NCI-H524 (cell line): Measurements from ENCODE around the gene CDK14.
"Not testable (repeated sequence)": the region's sequence is repeated elsewhere in the genome, so short reads cannot be mapped to it uniquely, and the experiment has no call there.

Experiments
- DNase-seq, 2 experiments: peaks; one replicate each; lab custom pipeline; 2025; lab: John Stamatoyannopoulos, UW

The CDK14 gene

DNA sequence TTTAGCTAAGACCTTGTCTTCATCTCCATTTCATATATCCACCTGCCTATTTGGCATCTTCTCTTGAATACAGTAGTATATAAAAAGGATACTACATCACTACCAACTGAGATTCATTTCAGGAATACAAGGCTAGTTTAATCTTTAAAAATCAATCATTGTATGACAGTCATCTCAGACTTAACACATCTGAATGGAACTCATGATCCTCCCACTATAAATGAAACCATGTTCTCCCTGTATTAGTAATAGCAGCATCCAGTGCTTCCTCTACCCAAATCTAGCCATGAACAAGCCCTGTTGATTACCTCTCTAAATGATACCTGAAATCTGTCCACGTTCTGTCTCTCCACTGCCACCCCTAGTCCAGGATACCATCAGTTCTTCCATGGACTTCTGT is 196.2 kb downstream of the CDK14 start:
- DNase-seq, result no peak

DNA sequence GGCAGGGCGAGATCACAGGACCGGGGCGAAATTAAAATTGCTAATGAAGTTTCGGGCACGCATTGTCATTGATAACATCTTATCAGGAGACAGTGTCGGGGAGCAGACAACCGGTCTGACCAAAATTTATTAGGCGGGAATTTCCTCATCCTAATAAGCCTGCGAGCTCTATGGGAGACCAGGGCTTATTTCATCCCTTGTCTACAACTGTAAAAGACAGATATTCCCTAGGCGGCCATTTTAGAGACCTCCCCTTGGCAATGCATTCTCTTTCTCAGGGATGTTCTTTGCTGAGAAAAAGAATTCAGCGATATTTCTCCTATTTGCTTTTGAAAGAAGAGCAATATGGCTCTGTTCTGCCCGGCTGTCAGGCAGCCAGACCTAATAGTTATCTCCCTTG is 198.1 kb downstream of the CDK14 start:
- DNase-seq, result not testable (repeated sequence)

DNA sequence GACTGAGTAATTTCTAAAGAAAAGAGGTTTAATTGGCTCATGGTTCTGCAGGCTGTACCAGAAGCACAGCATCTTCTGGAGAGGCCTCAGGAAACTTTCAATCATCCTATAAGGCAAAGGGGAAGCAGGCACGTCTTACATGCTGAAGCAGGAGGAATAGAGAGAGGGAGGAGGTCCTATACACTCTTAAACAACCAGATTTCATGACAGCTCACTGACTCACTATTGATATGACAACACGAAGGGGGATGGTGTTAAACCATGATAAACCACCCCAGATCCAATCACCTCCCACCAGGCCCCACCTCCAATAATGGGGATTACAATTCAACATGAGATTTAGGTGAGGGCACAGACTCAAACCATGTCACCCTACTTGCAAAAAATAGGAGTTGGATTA is 201.5 kb downstream of the CDK14 start:
- no peak for DNase-seq

DNA sequence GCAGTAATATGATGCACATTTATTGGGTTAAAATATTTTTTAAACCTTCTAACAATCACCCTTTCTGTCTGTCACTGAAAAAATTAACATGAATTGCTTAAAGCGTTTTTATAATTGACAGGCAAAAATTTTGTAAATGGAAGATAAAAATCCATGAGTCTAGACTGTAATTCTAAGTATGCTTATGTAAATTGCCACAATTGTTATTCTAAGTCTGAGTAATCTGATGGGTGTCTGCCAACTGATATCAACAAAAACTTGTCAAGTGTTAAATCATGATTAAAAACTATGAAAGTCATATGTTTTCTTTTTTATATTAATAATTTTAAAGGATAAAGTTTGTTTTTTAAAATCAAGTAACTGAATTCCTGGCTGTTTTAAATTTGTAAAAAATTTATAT is 208.2 kb downstream of the CDK14 start:
- no peak for DNase-seq

DNA sequence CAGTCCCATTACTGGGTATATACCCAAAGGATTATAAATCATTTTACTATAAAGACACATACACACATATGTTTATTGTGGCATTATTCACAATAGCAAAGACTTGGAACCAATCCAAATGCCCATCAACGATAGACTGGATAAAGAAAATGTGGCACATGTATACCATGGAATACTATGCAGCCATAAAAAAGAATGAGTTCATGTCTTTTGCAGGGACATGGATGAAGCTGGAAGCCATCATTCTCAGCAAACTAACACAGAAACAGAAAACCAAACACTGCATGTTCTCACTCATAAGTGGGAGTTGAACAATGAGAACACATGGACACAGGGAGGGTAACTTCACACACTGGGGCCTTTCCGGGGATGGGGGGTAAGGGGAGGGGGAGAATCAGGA is 219.4 kb downstream of the CDK14 start:
- not testable (repeated sequence) for DNase-seq

DNA sequence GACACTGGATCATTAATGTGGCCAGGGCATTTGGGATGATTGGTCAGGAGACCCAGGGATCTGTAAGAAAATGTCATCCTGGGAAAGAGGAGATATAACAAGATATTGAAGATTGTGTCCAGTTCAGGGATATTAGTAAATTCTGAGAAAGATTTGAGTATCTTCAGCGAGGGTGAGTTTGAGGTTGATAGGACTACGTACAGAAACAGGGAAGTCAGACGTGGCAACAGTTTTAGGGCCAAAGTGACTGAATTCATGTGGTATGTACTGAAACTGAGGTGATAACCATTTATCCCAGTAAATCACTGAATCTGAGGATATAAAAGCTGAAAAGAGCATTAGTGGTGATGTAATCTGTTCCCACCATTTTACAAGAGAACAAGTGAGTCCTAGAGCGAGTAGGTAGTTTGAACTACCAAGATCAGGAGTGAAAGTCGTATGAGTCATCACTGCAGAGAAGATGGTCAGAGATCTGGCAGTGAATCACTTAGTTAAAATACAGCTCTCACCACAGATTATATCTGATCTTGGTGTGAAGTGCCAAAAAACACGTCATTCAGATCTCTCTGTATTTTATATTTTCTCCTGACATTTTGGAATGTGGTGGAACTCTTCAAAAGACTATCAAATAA is 220.5 kb downstream of the CDK14 start:
- no peak for DNase-seq

DNA sequence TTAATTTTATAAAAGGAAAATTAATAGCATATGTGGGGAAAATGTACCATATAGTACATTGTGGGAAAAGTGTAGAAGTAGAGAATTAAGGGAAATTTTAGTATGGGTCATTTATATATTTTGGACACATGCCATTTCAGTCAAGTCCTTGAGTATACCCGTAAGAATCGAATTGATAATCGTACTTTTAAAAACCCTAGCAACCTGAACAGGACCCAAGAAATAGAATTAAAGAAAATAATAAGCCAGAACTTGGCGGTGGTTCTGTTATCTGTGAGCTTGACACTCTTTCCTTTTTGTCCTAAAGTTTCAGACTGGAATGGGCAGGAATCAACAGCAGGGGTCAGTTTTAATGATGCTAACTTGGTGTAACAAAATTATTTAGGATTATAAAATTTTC is 221.0 kb downstream of the CDK14 start:
- no peak for DNase-seq

DNA sequence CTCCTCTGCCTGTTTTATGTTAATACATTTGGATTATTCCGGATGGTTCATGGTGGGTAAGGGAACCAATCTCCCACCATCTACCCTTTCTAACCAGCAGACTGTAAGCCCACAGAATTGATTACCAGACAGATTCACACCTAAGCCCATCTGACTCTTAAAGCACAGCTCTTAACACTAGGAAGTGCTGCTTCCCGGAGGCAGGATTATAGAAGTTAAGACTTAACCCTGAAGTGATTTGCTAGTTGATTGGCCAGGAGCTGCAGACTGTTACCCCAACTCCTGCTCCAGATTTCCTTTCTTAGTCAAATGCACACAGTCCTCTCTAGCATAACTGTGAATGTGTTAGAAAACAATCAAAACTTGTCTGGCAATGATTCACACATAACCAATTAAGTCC is 221.7 kb downstream of the CDK14 start:
- DNase-seq, result peak; percentile 9 to 52

DNA sequence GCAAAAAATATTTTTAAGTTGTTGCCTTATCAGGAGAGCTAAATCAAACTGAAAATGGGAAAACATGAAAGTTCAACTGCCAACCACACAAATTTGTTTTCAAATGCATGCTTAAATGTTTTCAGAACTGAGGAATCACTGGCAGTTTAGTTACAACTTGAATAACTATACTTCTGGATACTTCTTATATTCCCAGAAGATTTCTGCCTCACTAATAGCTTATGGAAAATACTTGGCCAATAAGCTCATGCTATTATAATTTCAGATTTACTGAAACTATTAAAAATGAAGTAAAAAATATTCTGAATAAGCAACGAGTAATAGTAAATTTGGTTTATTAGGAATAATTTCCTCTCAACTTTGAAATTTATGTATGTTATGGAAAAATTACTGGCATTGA is 222.2 kb downstream of the CDK14 start:
- no peak for DNase-seq

DNA sequence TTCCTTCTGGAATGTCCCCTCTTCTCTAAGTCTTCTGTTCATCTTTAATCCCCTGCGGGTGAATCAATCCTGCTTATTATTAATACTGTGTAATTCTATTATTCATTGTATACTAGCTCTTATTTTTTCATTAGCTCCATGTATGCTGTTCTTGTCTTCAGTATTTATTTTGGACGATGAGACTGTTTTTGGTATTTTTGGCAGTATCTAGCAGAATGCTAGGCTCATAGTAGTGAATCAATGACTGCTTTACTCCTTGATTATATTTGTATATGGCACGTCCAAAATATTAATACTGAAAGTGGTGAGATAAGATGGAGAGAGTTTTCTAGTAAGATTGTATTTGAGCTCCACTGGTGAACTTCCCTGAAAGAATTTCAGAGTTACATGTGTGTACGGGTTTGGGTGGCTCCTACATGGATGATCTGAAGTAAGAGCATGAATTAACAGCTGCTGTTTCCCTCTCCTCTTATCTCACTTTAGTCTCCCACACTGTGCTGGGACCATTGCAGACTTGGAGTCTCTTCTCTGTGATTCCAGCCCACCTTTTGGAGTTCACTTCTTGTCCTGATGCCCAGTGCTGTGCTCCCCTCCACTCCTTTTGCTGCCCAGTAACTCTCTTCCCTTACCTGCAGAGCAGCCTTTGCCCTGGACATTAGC is 226.0 kb downstream of the CDK14 start:
- DNase-seq, result no peak

DNA sequence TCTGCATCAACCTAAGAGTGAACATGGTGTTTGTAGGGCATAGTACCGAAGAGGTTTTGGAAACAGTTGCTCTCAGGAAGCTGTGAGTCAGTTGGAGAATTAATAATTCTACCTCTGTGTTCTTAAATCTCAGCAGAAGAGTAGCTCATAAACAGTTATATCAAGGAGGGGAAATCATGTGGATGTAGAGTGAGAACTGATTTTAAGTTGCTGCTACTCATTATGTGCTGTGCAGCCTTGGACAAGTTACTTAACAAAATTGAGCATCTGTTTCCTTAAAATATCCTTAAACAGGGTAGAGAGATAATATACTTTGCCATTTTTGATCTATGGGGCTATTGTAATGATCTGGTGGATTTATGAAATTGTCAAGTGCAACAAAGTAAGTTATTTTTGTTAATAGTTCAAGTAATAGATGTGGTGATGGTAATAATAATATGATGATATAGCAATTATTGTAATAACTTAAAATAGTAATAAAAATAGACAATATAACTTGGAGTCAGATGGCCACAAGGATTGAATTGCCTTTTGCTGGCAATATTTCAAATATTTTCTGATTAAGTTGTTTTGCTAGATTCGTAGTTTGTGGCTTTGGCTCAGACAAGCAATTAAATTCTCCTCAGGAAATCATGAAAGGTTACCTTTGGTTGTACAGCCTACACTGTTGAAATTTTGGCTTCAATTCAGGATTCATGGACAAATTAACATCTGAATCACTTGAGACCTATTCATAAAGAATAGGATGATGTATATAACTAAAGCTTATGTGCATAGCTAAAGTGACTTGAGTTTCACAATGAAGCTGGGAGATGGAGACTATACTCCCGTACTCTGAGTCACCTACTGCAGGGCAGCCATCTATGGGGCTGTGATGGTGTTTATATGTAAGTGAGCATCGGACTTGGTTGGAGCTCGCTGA is 228.5 kb downstream of the CDK14 start:
- DNase-seq, result no peak

DNA sequence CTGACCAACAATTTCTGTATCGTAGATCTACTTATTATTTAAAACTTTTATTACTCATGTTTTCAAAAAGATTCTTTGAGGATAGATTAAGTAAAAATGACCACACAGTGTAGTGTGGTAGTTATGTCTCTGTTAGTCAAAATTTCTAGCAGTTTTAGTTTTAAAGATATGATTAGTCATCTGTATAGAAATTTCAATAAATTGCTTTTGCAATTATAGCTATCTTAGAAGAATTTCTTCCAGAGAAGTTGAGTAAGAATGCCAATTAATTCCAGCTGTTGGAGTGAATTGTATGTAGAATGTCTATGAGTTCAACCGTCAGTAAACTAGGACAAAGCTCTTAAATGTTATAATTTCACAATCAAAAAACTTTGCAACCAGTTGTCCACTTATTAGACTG is 229.7 kb downstream of the CDK14 start:
- no peak for DNase-seq

DNA sequence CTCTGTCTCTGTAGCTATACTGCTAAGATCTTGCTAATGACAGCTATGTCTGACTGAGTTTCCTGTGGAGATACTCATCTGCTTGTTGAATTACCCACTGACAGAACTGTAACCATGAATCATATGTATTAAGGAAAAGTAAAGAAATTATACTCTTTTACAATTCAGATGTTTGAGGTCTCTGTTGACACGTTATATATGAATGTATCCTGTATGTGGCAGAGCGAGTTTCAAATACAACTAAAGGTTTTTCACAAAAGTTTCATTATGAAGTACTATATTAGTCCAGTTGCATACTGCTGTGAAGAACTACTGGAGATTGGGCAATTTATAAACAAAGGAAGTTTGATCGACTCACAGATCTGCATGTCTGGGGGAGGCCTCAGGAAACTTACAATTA is 232.5 kb downstream of the CDK14 start:
- no peak for DNase-seq

DNA sequence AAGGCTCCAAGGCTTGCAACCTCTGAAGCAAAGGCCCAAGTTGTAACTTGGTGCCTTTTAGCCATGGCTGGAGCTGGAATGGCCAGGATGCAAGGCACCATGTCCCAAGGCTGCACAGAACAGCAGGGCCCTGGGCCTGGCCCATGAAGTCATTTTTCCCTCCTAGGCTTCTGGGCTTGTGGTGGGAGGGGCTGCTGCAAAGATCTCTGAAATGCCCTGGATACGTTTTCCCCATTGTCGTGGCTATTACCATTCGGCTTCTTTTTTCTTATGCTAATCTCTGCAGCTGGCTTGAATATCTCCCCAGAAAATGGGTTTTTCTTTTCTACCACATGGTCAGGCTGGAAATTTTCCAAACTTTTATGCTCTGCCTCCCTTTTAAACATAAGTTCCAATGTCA is 234.2 kb downstream of the CDK14 start:
- no peak for DNase-seq

DNA sequence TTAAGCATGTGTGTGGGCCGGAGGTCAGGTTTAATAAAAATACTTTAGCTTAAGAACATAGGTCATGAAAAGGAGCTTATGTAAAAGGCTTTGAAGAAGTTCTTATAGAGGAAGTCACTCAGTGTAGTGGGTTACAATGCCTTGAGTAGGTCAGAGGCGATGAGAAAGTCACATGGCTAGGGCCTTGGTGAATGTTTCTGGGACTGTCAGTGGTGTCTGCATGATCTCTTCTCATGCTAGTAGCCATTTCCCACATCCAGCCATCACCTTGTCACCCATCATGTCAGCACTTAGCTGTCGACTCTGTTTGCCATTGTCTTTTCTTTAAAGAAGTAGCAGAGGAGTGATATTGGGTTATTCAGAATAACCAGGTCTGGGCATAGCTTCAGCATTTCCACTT is 236.6 kb downstream of the CDK14 start:
- DNase-seq, result no peak

DNA sequence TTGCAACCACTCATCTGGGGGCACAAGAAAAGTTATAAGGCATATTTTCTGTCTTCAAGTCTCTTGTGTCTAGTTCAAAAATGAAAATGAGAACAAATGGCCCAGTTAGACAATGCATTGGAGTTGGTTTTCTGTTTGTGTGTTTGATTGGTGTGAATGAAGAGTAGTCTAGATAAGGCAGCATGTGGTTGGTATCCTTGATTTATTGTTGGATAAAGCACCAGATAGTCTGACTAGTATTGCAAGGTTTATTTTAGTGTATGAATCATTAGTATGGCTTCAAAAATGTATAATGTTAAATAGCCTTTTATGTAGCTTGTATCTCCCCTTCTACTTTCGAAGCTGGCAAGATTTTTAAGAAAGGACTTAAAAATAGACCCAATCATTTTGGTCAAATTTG is 237.3 kb downstream of the CDK14 start:
- no peak for DNase-seq

DNA sequence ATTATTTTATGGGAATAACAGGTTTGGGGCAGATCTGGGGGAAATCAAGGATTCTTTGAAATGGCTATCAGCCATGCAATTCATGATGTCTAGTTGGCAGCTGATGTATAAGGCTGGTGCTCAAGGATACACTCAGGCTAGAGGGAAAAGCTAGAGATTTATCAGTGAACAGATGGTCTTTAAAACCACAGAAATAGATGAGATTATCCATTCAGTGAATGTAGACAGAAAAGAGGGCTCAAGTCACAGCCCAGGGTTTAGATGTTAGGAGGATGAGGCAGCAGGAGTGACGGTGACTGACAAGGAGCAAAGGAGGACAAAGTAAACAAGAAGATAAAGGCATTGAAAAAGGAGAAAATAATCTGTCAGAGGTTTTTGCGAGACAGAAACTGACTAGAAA is 238.7 kb downstream of the CDK14 start:
- DNase-seq, result peak; percentile 65 to 87

DNA sequence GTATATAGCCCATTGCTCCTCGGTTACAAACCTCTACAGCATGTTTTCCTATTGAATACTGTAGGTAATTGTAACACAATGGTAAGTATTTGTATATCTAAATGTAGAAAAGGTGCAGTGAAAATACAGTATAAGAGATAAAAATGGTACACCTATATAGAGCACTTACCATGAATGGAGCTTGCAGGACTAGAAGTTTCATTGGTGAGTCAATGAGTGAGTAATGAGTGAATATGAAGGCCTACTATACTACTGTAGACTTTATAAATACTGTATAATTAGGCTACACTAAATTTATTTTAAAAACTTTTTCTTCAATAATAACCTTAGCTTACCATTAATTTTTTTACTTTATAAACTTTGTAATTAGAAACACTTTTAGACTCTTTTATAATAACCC is 239.7 kb downstream of the CDK14 start:
- no peak for DNase-seq

DNA sequence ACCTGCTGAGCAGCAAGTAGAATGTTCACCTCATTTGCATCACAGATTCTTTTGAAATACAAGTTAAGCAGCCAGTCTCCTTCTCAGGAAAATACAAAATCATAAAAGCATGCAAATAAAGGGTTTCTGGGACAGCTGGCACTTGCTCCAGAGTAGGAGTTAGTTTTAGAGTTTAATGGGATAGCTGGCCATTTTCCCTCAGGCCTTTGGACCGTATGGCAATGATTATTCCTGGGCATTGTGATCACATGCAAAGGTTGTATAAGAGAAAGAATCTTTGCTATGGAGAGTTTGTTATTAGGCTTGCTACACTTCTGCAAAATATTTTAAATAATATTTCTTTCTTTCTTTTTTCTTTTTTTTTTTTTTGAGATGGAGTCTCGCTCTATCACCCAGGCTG is 240.8 kb downstream of the CDK14 start:
- no peak for DNase-seq

DNA sequence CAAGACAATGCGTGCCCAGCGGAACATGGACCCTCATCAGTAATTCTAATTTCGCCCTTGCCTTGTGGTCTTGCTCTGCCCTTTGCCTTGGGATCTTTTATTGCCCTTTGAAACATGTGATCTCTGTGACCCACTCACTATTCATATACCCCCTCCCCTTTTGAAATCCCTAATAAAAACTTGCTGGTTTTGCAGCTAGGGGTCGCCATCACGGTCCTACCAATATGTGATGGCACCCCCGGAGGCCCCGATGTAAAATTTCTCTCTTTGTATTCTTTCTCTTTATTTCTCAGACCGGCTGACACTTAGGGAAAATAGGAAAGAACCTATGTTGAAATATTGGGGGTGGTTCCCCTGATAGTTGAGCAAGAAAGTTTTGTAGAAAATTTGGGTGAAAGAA is 242.7 kb downstream of the CDK14 start:
- DNase-seq, result no peak

DNA sequence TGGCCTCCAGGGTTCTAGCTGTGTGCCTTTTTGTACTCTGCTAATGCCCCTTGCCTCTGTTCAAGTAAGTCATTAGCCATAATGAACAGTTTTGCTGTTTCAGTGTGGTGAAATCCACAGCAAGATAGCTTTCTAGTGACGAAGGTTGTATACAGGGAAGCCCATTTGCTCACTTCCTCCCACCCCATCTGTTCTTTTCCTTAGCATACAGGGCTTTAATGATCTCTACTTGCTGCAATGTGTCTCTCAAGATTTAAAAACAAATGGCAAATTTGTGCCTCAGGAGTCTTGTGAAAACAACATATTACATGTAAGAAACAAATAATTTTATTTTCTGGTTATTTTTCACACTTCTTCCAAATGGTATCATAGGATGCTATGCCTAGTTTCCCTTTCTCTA is 243.2 kb downstream of the CDK14 start:
- DNase-seq, result peak in 1 of 2 experiments; percentile 4

DNA sequence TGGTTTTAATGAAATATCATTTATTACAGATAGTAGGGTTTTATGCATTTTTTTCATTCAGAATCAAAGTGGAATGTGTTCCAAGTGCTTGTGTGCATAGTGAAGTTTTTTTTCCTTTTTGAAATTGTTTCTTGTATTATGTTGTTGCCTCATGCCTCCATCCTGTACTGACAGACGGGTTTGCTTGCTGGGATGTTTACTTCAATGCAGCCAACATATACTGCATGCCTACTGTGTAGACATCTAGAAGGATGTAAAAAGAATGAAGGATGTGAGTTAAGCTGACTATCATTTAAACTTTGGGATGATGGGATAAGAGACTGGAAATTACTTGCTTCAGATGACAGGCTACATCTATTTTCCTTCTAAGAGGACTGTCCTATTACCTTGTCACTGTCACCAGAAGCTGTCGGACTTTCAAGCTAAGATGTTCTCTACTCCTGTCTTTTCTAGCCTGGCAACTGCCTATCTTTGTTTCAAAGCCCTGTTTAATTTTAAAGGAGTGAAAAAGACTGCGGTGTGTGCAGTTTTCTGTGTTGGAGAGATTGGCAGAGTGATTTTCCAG is 243.7 kb downstream of the CDK14 start:
- no peak for DNase-seq
